SW480 (cell line): ENCODE results near the gene RCSD1.

Source experiments
- DNase-seq: peaks from one replicate; pipeline ENCODE4 v3.0.0-alpha.2; 2016; ENCODE audit warnings: low spot score

Gene RCSD1

GRCh38 chr1:167746988-167747655 is 117.1 kb downstream of the RCSD1 start:
- no peak for DNase-seq

GRCh38 chr1:167747988-167748387 is 118.0 kb downstream of the RCSD1 start:
- DNase-seq: no peak

- no peak for DNase-seq
These were observed 118.9 kb downstream of the RCSD1 start for GRCh38 chr1:167748906-167749305.

GRCh38 chr1:167749741-167750140 is 119.7 kb downstream of the RCSD1 start:
- DNase-seq: no peak

GRCh38 chr1:167750641-167751040 is 120.6 kb downstream of the RCSD1 start:
- no peak for DNase-seq

GRCh38 chr1:167751676-167752075 is 121.6 kb downstream of the RCSD1 start:
- DNase-seq: no peak

- no peak for DNase-seq
These were observed 122.4 kb downstream of the RCSD1 start for GRCh38 chr1:167752219-167752985.

GRCh38 chr1:167755654-167756053 is 125.6 kb downstream of the RCSD1 start:
- DNase-seq: no peak
